GM21717 (cell line): ENCODE data around the gene DGUOK.

Source experiments
- ATAC-seq: cut with Tn5 transposase; IDR thresholded peaks from one replicate; pipeline ENCODE4 v1.9.1; 2021; ENCODE audit warnings: mild to moderate bottlenecking, moderate library complexity; ENCODE audit not compliant: unreplicated experiment

DGUOK gene

GRCh38 chr2:73976803-73977202, 50.1 kb downstream of the DGUOK start:
- no peak for ATAC-seq

- ATAC-seq = no peak
Measured at GRCh38 chr2:73977466-73977865, 50.8 kb downstream of the DGUOK start.

GRCh38 chr2:73979021-73979420, 52.3 kb downstream of the DGUOK start:
- ATAC-seq = no peak

DNA sequence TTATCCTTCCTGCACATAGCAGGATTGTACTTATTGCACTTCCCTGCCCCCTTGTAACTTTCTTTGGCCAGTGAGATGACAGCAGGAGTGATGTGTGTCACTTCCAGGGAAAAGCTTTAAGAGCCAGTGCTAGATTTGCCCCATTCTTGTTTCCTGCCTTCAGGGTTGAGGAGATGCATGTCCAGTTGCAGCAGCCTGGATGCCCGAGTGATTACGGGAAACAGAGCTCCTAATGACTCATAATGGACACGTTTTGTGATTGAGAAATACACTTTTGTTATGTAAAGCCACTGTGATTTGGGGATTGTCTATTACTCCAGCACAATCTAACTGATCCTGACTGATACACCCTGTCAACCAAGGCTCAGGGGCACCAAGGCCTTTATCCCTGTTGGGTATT, 53.0 kb downstream of the DGUOK start:
- no peak for ATAC-seq

GRCh38 chr2:73980566-73980965, 53.9 kb downstream of the DGUOK start:
- ATAC-seq = no peak

DNA sequence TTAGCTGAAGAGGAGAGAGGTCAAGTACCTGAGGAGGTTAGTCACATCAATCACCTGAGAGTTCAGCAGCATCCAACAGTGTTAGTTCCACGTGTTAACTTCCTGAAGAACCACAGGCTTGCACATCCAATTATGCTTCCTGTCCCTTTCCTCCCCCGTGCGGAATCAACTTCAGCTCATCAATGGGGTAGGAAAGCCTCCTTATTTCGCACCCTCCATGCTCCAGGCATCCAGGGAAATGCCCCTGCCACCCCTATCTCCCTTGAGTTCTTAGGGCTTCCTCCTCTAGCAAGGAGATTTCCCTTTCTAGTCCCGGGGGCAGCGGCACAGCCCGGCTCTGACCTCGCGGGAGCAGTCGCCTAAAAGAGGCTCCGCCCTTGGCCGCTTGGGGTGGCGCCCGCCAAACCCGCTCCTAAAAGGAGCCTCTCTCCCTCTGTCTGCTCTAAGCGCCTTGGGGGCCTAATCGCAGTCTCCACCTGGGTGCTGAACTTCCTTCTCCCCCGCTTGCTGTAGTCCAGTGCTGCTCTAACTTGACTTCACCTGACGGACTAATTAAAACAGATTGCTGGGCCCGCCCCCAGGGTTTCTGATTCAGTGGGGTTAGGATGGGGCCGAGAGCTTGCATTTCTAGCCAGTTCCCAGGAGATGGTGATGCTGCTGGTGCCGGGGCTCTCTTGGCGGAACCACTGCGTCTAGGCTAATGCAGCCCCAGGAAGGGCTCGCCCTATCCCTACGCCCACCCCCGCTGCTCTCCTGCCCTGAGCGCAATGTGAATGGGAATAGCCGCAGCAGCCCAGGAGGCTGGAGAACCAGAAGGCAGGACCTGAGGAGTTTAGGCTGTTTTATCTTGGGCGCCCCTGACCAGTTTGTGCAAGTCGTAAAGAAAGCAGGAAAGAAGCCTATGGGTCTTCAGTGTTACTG, 54.7 kb downstream of the DGUOK start:
- ATAC-seq = no peak

- no peak for ATAC-seq
Measured at GRCh38 chr2:73982140-73982617, 55.5 kb downstream of the DGUOK start.

GRCh38 chr2:73983322-73984202, 56.9 kb downstream of the DGUOK start:
- ATAC-seq = no peak

GRCh38 chr2:73984203-73984921, 57.7 kb downstream of the DGUOK start, which contains the start of gene TET3:
Gene TET3, plus strand, starts transcription at chr2:73984910. Its CDS starts 1,494 bp downstream, at chr2:73986404.
- no peak for ATAC-seq

- no peak for ATAC-seq
Measured at GRCh38 chr2:73984922-73985307, 58.2 kb downstream of the DGUOK start.

DNA sequence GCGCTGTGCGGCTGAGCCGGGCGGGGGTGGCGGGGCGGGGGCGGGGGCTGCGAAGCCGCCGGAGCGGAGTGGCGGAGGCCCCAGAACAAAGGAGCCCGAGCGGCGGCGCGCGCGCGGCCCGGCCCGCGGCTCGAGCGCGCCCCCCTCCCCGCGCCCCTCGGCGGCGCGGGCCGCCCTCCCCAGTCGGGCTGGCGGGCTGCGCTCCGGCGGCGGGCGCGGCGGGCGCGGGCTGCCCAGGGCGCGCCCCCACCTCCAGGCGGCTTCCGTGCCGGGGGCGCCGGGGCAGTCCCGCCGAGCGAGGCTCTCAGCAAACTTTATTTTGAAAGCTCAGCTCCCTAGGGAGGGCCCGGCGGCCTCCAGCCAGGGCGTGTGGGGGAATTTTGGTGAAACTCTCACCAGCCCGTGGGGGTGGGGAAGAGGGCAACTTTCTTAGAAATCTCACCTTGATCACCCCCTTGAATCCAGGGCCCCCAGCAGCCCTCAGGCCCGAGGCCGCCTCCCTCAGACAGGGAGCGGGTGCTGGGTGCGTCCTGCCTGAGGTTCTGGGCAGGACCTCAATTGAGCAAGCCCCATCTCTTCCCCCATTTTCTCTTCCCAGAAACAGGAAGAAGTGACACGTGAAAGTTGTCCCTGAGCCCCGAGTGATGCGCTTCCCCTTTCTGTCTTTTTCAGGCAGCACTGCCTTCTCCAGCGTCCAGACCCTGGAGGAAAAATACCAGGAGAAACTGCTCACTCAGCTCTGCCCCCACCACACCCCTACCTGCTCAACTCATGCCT, 58.8 kb downstream of the DGUOK start:
- peak; percentile 27 for ATAC-seq

- ATAC-seq = peak; percentile 5
Measured at GRCh38 chr2:73986085-73986681, 59.5 kb downstream of the DGUOK start.

GRCh38 chr2:73987109-73987947, 60.6 kb downstream of the DGUOK start:
- no peak for ATAC-seq

GRCh38 chr2:73987948-73988700, 61.4 kb downstream of the DGUOK start:
- no peak for ATAC-seq

DNA sequence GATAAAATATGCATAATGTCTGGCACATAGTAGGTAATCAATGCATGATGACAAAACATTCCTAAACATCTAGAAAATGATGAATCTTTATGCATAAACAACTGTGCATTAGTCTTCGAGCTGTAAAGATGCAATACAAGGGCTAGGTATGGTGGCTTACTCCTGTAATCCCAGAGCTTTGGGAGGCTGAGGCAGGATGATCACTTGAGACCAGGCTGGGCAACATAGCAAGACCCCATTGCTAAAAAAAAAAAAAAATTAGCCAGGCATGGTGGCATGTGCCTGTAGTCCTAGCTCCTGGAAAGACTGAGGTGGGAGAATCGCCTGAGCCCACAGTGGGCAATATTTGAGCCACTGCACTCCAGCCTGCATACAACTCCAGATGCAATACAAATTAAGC, 63.3 kb downstream of the DGUOK start:
- no peak for ATAC-seq

DNA sequence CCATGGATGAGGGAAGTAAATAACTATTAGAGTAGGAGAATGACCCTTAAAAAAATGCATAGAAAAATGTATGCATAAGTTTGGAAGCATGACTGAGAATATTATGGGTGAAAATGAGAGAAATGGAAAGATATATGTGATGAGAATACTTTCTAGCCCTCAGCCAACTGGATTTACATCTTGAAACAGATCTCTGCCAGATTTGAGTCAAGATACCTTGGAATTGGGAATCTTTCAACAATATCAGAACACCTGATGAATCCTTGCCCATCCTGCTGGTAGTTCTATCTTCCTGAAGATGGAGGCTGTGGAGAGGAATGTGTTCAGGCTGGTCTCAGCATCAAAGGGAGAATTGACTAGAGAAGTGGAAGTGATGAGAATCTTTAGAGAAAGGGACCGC, 63.9 kb downstream of the DGUOK start:
- no peak for ATAC-seq

DNA sequence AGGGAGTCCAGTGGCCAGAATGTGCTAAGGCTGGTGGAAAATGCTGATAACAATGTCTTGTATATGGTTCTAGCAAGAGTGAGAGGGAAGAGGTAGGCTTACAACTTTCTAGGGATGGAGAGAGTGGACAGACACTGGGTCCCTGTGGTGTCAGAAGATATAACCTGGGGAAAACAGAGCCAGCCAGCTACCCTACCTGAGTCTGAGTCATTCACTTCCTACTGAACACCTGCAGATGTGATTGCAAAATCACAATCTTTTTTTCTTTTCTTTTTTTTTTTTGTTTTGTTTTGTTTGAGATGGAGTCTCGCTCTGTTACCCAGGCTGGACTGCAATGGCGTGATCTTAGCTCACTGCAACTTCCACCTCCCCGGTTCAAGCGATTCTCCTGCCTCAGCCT, 65.4 kb downstream of the DGUOK start:
- ATAC-seq = no peak

DNA sequence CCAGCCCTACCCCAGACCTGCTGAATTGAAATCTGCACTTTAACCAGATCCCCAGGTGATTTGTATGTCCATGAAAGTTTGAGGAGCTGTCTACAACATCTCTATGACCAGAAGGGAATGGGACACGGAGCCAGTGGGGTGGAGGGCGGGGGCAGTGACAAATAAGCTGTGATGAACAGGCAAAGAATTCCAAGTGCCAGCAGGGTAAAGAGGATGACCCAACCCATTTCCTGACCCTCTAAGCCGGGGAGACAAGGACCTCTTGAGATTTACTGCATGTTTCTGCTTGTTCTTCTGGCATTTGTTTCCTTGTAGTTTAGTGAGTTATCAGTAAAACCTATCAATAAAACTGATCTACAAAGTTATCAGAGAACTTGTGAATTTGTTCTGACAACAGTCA, 66.7 kb downstream of the DGUOK start:
- ATAC-seq = no peak
